HG03558 (cell line): ENCODE results near the gene ZP2.
"Not testable (repeated sequence)": the region's sequence is repeated elsewhere in the genome, so short reads cannot be mapped to it uniquely, and the experiment has no call there.

ENCODE experiments used
- ATAC-seq: cut with Tn5 transposase; IDR thresholded peaks from one replicate; pipeline ENCODE4 v1.9.1; 2021; ENCODE audit warnings: moderate number of reproducible peaks; ENCODE audit not compliant: unreplicated experiment; ENCODE audit errors: extremely low read depth

Gene ZP2

DNA sequence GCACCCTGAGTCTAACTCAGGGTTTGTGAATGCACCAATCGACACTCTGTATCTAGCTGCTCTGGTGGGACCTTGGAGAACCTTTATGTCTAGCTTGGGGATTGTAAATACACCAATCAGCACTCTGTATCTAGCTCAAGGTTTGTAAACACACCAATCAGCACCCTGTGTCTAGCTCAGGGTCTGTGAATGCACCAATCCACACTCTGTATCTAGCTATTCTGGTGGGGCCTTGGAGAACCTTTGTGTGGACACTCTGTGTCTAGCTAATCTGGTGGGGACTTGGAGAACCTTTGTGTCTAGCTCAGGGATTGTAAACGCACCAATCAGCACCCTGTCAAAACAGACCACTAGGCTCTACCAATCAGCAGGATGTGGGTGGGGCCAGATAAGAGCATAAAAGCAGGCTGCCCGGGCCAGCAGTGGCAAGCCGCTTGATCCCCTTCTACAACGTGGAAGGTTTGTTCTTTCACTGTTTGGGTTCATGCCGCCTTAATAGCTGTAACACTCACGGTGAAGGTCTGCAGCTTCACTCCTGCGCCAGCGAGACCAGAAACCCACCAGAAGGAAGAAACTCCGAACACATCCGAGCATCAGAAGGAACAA lies 58.1 kb downstream of the ZP2 start:
- not testable (repeated sequence) for ATAC-seq

DNA sequence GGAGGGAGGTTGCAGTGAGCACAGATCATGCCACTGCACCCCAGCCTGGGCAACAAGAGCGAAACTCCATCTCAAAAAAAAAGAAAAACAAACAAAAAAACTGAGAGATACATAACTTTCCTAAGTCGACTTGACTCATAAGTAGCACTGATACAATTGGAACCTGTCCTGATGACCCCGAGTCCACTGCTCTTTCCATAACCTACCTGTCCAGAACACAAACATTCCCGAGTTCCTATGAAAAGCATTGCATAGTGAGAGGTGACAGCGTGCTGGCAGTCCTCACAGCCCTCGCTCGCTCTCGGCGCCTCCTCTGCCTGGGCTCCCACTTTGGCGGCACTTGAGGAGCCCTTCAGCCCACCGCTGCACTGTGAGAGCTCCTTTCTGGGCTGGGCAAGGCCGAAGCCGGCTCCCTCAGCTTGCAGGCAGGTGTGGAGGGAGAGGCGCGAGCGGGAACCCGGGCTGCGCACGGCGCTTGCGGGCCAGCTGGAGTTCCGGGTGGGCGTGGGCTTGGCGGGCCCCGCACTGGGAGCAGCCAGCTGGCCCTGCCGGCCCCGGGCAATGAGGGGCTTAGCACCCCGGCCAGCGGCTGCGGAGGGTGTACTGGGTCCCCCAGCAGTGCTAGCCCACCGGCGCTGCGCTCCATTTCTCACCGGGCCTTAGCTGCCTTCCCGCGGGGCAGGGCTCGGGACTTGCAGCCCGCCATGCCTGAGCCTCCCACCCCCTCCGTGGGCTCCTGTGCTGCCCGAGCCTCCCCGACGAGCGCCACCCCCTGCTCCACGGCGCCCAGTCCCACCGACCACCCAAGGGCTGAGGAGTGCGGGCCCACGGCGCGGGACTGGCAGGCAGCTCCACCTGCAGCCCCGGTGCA lies 59.0 kb downstream of the ZP2 start:
- not testable (repeated sequence) for ATAC-seq

DNA sequence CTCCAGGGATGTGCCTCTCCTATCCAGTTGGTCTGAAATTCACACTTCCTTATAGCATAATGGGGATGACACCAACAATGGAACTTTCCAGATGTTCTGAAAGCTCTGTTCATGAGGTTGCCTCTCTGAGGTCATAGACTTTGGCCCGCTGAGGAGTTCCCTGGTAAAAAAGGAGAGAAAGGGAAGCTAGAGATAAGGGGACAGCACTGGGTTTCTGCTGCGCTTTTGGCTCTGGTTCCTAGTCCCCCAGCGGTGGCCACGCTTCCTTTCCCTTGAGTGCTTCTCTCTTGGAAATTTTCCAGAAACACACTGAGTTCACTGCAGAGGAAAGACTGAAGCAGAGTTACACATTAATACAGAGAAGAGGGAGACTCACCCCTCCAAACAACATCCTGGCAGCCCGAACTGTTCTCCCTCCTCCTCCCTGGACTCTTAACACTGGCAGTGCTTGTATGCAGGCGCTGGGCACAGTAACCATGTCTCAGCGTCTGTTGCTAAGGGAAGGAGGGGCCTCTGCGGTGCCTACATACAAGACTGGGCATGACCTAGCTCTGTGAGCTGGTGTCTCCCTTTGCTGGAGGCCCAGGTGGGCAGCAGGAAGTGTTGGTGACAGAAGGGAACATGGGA lies 60.9 kb downstream of the ZP2 start, which contains the start of gene DNAH3:
DNAH3 (minus strand) TSS at position 472 of the 627 bp plus-strand sequence. CDS start 527 bp downstream, outside the sequence.
- ATAC-seq: no peak
